22Rv1 (cell line): Measurements from ENCODE around the gene UBQLN4.

Experiments
- CTCF ChIP-seq: fragments of 450-650 bp; IDR thresholded peaks from 2 replicates; pipeline ENCODE4 v1.5.1; 2017; ENCODE audit warnings: mild to moderate bottlenecking
- ZFX ChIP-seq: fragments of 450-650 bp; IDR thresholded peaks from 2 replicates; pipeline ENCODE4 v1.6.1; 2017; ENCODE audit warnings: antibody characterized with exemption, borderline replicate concordance

GRCh38 chr1:156081180-156081916 lies 27.8 kb upstream of the UBQLN4 start:
- TF ChIP-seq CTCF (no peak), ZFX (no peak)
